Measurements from ENCODE around the gene NRARP. TPM values are rescaled to one million over a fixed set of nuclear protein-coding genes. Genes with fewer than 3 reads are reported as not detected.
A peak's percentile ranks its signal among the peaks of the same experiment; 100 is the strongest.

Gene NRARP
- total and polyA plus RNA-seq, 2 of the 8 experiments (the other 6 are each of a cell fraction or from before 2014, with no cell fraction given): 32.5 to 37.2 TPM

GRCh38 chr9:137319011-137319738, 17.1 kb upstream of the NRARP start:
- H2BK5ac ChIP-seq (ENCODE audit: low read depth, low read length): peak overlapping the region; percentile 35; the same call in 1 of the 2 replicates
- CTCF ChIA-PET (ENCODE audit: partially characterized antibody): interaction anchor here (0.6 to 5.7 kb wide), 14 partner anchors 10 to 467 kb away, joined by 3 to 55 read pairs (median 4); partner anchors contain the start of gene NRARP
- POLR2A ChIA-PET (ENCODE audit: partially characterized antibody): interaction anchor here (1.3 to 11.9 kb wide), 2 partner anchors 13 to 19 kb away, joined by 3 to 129 read pairs; partner anchors contain the start of gene NRARP
- no peaks in the 10 kb centered on the region for H3K79me1 ChIP-seq (ENCODE audit: low read depth, low read length)
- 83% methylated on average over 23 of the region's 26 CpGs; no CpG with 5 or more reads in 1 of the 2 experiments for WGBS, 2 experiments (ENCODE audit: extremely low coverage in 1 of 2, insufficient coverage in 1 of 2, insufficient read length in 1 of 2, insufficient replicate concordance in 2 of 2, low coverage in 1 of 2, low lambda C conversion rate in 2 of 2, missing lambda C conversion rate in 1 of 2)
- no peak overlapping the region for H2BK20ac ChIP-seq (ENCODE audit: low read length)
- no peak overlapping the region for H3K9ac ChIP-seq (replicated peaks in 1 of 4; ENCODE audit: extremely low read depth in 1 of 4, low read depth in 3 of 4, low read length in 3 of 4)
- H2AFZ ChIP-seq (ENCODE audit: low read length): no peak overlapping the region
- peak overlapping the region; percentile 54 for H4K91ac ChIP-seq (replicated peaks; ENCODE audit: insufficient read length, low read length)
- peak overlapping the region; percentile 46; the same call in 1 of the 2 replicates for H2BK15ac ChIP-seq (ENCODE audit: low read length)
- H4K20me1 ChIP-seq (replicated peaks in 1 of 2; ENCODE audit: control insufficient read depth in 1 of 2, insufficient read depth in 2 of 2, low read length in 2 of 2): no peaks in the 10 kb centered on the region
- H3K18ac ChIP-seq (ENCODE audit: extremely low read depth, low read length): peak overlapping the region; percentile 13; the same call in 1 of the 2 replicates
- H3K4ac ChIP-seq (replicated peaks; ENCODE audit: insufficient read length, low read depth, low read length): peak overlapping the region; percentile 85
- no peaks in the 10 kb centered on the region for H3K36me3 ChIP-seq (ENCODE audit: control insufficient read depth in 2 of 4, insufficient read depth in 4 of 4, low read length in 3 of 4)
- H3K27ac ChIP-seq (ENCODE audit: low read depth, low read length): no peak overlapping the region
- FAIRE-seq (no peak), DNase-seq (ENCODE audit: low read depth in 1 of 2, low spot score in 2 of 2) (peak in 1 of 2 experiments; percentile 67)
- peaks cover 0 to 4% (median 0%) of the 10 kb centered on the region in 4 experiments; a peak in 2 of 7 replicates for H3K27me3 ChIP-seq (replicated peaks in 1 of 4; ENCODE audit: control insufficient read depth in 3 of 4, extremely low read depth in 1 of 4, insufficient read depth in 3 of 4, low read length in 3 of 4)
- H3K56ac ChIP-seq (replicated peaks; ENCODE audit: insufficient read length, low read depth, low read length): no peak overlapping the region
- H3K14ac ChIP-seq (ENCODE audit: insufficient read length): no peak overlapping the region
- no peak overlapping the region for H4K8ac ChIP-seq (ENCODE audit: extremely low read depth, insufficient read depth, low read length)
- no peak overlapping the region for H3K23ac ChIP-seq (ENCODE audit: insufficient read length)
- no peak overlapping the region for H2BK120ac ChIP-seq (replicated peaks; ENCODE audit: low read depth, low read length)
- H3K4me2 ChIP-seq (ENCODE audit: insufficient read depth in 1 of 2, low read depth in 2 of 2, low read length in 2 of 2): no peak overlapping the region
- H2AK5ac ChIP-seq (ENCODE audit: low read depth, low read length): peak overlapping the region; percentile 7; the same call in 1 of the 2 replicates
- H4K5ac ChIP-seq (ENCODE audit: insufficient read length, low read depth, low read length): no peak overlapping the region
- H2BK12ac ChIP-seq (ENCODE audit: low read depth, low read length): peak overlapping the region; percentile 77; the same call in 1 of the 2 replicates
- no peaks in the 10 kb centered on the region; the same call in 1 of the 2 replicates for H3K23me2 ChIP-seq (ENCODE audit: low read depth, low read length)
- peaks cover 0 to 31% (median 13%) of the 10 kb centered on the region in 4 experiments; a peak in 6 of 7 replicates for H3K4me1 ChIP-seq (replicated peaks in 1 of 4; ENCODE audit: control insufficient read depth in 3 of 4, insufficient read depth in 4 of 4, low read length in 3 of 4)
- no peaks in the 10 kb centered on the region for H3K79me2 ChIP-seq (ENCODE audit: control insufficient read depth in 1 of 2, insufficient read depth in 2 of 2, low read length in 2 of 2)
- no peak overlapping the region for H3K4me3 ChIP-seq (ENCODE audit: extremely low read depth in 1 of 4, insufficient read depth in 2 of 4, low read depth in 3 of 4, low read length in 4 of 4)
- no peaks in the 10 kb centered on the region for H3K9me3 ChIP-seq (ENCODE audit: insufficient read depth in 2 of 2, low read depth in 1 of 2, low read length in 1 of 2)
- TF ChIP-seq BRCA1 (IDR thresholded peaks at IDR 0.05; ENCODE audit: low read depth, low read length) (no peak), SP2 (IDR thresholded peaks at IDR 0.05; ENCODE audit: low read length) (no peak), POLR2AphosphoS5 (IDR thresholded peaks at IDR 0.05; ENCODE audit: low read depth, low read length) (no peak), RAD21 (IDR thresholded peaks at IDR 0.05 in 1 of 2, conservative IDR thresholded peaks at IDR 0.05 in 1 of 2; ENCODE audit: low read depth in 2 of 2, low read length in 2 of 2) (peak; percentile 43 to 63), USF2 (IDR thresholded peaks at IDR 0.05; ENCODE audit: low read length) (no peak), RFX5 (IDR thresholded peaks at IDR 0.05; ENCODE audit: borderline replicate concordance, low read depth, low read length) (no peak), RBBP5 (IDR thresholded peaks at IDR 0.05; ENCODE audit: borderline replicate concordance, low read depth, low read length) (no peak), BCL11A (IDR thresholded peaks at IDR 0.05; ENCODE audit: low read depth in 2 of 2, low read length in 2 of 2) (no peak), JUN (IDR thresholded peaks at IDR 0.05; ENCODE audit: low read depth, low read length) (no peak), PHF8 (conservative IDR thresholded peaks at IDR 0.05; ENCODE audit: low read depth, low read length) (no peak), CEBPB (IDR thresholded peaks at IDR 0.05; ENCODE audit: low read depth, low read length) (no peak)
